OCI-M1 (cell line): Measurements from ENCODE around the gene LONRF2.
"Not testable (repeated sequence)": the region's sequence is repeated elsewhere in the genome, so short reads cannot be mapped to it uniquely, and the experiment has no call there.

Experiments used
- DNase-seq: peaks from one replicate; lab custom pipeline; 2025; lab: John Stamatoyannopoulos, UW

Gene LONRF2

DNA sequence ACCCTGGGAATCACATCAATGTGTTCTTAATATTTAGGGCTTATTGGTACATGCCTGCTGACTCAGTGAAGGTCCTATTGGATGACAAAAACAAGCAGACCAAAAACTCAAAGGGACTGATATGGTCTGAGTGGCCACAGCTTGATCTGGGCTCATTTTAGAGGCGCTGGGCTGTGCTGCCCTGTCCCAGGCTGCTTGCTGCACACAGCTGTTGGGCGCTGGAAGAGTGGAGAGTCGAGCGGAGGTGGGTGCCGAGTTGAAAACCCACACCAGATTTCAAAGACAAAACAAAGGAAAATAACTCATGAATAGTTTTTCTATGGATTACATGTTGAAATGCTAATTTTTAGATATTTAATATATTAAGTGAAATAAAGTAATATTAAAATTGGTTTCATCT lies 68.5 kb downstream of the LONRF2 start:
- no peak for DNase-seq

DNA sequence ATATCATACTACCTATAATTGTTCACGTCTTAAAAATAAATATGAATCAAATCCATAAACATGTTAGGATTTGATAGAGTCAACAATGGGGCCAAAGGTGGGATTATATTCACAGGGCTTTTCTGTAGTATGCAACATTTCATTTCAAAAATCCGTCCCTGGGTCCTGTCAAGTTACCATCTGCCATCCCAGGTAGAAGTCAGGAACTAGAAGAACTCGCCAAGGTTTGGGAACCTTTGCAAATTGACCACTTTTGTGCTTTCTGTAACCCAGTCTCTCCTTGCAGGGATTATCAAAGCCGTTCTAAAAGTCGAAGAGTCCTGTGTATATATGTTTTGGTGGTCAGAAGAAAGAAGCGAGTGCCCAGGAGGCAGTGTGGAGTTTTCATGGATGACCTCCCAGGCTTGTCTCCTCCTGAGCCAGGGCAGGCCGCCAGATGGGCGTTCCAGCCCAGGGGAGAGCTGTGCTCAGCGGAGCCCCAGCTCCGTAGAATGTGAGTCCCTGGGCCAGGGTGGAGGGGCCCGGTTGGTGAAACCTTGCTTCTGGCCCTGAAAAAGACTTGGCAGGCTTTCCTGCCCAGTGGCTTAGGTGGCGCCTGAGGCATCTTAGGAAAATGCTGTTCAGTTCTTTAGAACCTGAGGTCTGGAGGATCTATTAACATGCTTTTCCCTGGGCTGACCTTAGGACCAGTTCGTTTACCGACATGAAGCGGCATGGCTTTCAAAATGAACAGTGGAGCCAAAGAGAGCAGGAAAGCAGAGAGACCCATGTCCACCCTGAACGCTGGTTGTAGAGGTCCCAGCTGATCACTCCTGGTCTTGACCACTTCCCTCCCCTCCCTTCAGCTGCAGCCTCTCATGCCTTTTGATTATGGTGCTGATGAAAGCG lies 69.2 kb downstream of the LONRF2 start:
- no peak for DNase-seq

DNA sequence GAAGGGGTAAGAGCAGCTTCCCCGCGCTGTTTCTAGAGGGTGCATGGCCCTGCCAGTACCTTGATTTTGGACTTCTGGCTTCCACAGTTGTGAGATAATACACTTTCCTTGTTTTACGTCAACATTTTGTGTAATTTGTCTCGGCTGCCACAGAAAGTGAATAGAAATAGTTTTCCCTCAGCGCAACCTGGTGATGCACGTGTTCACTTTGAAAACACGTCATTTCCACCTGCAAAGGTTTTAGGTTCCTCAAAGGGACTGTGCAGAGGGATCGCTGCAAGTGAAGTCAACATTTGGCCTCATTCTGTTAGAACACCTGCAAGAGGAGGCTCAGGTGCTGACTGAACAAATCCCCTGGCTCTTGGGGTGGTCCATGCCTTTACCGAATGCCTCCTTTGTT lies 71.7 kb downstream of the LONRF2 start:
- no peak for DNase-seq

DNA sequence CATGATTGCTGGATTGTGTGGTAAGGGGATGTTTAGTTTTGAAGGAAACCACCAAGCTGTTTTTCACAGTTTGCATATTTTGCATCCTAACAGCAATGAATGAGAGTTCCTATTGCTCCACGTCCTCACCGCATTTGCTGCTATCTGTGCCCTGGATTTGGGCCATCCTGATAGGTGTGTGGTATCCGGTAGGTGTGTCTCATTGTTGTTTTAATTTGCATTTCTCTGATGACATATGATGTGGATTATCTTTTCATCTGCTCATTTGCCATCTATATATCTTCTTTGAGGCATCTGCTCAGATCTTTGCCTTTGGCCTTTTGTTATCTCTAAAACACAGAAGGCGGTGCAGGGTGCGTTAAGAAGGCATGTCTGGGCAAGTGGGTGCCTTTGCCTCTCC lies 73.3 kb downstream of the LONRF2 start:
- DNase-seq, result no peak

DNA sequence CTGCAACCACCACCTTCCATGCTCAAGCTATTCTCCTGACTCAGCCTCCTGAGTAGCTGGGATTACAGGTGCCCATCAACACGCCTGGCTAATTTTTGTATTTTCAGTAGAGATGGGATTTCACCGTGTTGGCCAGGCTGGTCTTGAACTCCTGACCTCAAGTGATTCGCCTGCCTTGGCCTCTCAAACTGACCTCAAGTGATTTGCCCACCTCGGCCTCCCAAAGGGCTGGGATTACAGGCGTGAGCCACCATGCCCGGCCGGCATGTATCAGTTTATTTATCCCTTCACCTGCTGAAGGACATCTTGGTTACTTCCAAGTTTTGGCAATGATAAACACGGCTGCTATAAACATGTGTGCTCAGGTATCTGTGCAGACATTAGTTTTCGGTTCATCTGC lies 73.7 kb downstream of the LONRF2 start:
- not testable (repeated sequence) for DNase-seq

DNA sequence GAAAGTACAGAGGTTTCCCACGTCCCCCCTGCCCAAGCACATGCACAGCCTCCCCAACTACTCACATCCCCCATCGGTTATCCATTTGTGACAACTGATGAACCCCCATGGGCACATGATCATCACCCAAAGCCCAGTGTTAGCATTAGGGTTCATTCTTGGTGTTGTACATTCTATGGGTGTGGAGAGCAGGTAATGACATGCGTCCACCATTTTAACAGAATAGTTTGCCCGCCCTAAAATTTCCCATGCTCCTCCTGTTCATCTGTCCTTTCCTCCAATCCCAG lies 74.3 kb downstream of the LONRF2 start:
- no peak for DNase-seq

DNA sequence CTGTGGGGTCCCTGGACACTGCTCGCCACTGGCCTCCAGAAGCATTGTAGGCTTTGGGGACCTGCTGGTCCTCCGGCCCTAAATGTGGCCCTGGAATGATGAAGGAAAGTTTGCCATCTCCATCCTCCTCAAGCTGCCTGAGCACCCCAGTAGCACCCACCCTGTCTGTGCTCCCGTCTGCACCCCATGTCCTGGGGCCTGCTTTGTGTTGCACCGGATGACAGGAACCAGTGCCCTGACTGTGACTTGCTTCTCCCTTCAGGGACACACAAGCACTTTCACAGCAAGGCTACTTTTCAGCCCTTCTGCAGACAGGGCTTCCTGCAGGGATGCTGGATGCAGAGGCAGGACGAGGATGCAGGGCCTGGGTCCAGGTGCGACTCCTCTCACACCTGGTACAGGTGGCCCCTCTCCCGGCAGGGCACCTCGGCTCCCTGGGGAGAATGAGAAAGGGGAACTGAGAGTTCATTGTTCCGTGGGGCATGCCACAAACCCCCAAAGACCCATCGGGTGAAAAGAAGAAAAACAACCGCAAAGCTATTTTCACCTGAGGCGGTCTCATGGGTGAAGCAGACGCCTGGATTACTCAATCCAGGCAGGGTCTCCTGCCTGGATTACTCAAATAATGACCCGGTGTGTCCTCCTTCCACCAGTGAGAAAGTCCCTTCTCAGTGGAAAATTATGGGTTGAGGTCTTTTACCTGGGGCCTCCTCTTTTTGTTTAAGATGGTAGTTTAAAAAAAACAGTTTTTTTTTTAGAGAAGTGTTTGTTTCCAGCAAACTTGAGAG lies 74.9 kb downstream of the LONRF2 start:
- no peak for DNase-seq

DNA sequence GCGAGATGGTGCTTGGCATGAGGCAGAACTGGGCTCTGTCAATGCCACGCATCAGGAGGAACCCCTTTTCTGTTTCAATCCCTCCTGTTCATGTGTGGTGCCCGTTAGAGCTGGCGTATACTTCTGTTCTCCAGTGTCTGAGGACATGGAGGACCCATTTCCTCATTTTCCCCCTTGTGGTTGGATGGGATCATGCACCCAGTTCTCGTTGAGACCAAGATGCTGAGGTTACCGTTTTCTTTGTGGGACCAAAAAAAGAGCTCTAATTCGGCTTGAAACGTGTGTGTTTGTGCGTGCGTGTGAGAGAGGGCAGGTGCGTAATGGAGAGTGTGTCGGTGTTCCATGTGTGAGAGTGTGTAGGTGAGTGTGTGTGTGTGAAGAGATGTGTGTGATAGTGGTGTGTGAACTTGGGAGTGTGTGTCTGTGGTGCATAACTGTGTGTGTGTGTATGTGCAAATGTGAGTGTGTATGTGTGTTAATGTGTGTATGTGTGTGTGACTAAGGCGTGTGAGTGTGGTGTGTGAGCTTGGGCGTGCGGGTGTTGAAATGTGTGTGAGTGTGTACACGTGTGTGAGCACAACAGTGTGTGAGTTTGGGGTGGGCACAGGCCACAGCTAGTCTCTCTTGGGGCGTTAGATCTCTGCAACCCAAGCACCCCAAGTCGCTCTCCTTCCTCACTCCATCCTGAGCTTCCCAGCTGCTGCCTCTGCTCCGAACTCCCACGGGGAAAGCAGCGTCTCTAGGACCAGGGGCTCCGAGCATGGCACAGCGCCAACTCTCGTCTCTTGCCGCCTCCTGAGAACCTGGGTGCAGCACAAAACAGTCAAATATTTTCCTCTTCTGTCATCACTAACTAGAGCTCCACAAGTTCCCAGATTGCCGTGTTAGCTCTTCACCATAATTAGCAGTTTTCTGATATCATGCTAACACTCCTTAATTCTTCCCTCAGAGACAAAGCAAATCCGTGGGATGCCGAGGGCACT lies 75.8 kb downstream of the LONRF2 start:
- DNase-seq, result peak; percentile 26

DNA sequence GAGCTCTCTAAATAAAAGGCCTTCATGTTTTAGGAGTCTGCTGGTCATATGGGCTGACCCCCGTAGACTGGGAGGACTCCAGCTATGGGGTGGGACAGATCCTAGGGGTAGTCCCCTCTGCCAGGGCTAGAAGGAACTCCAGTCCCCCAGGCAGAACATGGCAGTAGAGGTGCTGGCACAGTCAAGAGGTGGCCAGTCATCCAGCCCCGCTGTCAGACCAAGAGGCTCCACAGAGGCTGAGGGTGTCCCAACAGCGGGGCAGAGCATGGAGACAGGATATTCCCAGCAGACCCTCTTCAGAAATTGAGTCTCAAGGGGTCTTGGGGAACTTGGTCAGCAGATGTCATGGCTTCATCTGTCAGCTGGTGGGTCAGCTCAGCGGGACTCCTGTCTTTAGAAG lies 76.6 kb downstream of the LONRF2 start:
- no peak for DNase-seq

DNA sequence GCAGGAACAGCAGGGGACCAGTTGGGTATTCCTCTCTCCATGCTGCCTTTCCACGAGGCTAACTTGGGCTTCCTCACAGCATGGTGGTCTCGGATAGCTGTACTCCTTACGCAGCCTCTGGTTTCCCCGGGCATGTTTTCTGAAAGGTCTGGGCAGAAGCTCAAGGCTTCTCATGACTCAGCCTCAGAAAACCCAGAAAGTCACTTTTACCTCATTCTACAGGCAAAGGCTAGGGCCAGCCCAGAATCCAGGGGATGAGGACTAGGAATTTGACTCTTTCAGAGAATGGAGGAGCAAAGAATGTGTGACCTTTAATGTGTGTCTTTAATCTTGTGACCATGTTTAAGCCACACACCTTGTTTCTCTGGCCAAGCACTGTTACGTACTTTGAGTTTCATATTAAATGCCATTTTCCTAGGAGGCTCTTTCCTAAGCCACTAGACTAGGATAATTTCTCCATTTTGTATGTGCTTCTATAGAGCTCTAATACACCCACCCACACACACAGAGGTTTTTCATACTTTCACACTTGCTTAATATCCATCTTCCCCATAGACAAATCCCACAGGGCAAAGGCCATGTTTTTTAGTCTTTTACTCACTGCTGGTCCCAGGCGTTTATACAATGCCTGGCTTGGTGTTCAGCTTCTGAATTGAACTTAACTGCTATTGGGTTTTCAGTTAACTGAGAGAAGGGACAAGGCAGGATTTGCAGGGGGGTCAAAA lies 77.3 kb downstream of the LONRF2 start:
- DNase-seq, result no peak

DNA sequence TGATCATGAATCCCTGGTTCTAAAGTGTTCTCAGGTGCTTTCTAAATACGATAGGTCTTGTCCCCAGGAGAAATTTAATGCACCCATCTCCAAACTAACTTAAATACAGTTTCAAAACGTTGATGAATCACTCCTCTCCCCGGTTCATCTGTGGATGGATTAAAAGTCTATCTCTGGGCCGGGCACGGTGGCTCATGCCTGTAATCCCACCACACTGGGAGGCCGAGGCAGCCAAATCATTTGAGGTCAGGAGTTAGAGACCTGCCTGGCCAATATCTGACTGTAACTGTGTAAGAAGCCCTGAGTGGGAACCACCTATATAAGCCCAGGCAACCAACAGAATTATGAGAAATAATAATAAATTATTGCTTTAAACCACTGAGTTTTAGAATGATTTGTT lies 78.7 kb downstream of the LONRF2 start:
- no peak for DNase-seq

DNA sequence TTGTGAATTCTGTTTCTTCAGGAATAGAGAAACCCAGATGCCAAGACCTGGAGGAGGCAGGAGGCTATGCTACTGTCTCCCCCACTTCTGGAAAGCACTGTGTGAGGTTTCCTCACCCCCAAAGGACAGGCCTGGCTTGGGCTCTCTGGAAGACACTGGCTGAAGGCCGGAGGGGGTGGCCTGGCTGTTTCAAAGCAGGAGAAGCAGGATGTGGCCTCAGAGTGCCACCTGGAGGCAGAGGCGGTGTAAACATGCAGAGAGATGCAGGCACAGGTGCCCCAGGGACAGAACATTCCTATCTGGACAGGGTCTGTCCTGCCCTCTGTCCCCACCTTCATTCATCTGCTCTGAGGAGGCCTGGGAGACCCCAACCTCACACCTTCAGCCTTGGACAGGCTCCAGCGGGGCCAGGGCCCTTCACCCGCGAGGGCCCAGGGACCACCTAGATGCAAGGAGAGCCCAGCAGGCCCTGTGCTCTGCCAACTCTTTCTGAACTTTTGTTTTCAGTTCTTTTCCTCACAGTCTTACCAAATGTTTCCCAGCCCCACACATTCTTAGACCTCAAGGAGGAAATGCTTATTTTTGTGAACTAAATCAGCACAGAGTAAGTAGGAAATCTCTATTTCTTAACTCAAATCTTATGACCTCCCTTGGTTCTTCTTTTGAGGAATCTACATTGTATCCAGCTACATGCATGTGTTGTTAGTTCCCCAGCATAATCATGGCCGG lies 79.2 kb downstream of the LONRF2 start:
- peak; percentile 52 for DNase-seq

DNA sequence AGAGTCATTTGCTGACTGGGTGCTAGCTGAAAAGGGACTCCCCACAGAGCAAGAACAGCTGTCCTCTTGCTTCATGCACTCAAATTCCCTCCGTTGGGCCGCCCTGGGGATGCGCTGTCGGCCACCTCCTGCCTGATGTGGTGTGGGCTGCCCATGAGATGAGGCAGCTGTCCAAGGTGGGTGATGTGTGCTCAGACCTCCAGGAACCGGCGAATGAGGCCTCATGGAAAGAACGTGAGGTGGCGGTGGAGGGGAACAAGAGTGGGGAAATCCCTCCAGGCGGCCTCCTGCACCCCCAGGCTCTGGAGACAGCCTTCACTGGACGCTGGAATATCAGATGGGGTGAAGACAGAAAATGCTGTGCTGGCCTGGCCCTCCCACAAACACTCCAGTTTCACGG lies 79.8 kb downstream of the LONRF2 start:
- no peak for DNase-seq

DNA sequence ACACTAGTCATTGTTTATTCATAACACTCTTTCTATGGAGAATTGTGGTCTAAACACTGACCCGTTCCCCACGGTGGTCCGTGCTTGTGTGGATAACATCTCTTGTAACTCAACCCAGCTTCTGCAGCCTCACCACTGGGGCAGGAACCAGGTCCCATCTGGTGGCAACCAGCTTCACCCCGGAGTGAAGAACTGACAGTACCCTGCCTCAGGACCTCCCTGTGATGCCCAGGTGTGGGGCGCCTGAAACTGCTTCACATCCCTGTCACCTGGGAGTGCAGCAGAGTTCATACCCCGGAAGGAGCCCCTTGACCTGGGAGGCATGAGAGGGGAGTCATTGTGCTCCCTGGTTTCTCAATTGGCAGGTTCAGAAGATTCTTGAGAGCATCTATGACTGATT lies 81.1 kb downstream of the LONRF2 start:
- no peak for DNase-seq

DNA sequence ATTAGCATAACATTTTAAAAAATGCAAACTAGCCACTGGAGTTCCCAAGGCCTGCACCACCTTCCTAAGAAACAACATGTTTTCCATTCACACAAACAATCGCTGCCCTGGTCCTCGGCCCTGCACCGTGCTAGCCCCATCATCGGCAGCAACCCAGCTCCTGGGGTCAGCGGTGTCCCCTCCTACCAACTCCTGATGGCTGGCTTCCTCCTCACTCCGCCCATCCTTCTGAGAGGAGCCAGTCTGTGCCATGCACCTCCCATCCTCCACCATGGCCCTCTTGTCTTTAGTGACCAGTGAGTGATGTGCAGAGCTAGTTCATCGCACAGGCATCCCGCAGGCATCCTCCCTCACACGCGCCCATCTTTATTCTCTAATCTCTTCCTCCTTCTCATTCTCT lies 81.9 kb downstream of the LONRF2 start:
- no peak for DNase-seq

DNA sequence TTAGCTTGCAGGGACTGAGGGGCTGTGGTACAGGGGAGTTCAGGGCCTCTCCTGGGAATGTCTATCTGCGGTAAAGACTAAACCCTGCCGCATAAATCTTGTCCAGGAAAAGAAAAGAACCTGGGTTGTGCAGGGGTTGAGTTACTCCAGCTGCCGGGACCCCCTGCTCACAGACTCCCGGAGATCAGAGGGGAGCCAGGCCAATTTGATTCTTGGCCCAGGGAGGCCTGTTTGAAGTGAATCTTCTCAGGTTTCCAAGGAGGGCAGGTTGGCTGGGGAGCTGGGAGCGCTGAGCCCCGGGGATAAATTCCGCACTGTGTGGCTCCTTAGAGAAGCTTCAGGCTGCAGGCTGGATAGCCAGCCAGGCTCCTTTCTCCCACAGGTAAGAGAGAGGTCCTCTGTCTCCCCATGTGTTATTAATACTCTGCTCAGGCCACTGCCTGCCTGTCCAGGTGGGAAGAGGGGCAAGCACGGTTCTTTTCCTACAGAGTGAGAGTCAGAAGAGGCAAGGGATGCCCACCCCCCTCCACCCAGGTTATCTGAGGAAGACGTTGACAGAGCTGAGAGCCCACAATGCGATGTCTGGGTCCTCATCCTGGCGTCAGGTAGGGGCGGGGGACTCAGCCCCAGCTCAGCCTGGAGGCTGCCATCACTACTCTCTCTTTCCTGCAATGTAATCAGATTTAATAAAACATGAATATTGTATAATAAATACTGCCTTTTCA lies 82.7 kb downstream of the LONRF2 start:
- no peak for DNase-seq

DNA sequence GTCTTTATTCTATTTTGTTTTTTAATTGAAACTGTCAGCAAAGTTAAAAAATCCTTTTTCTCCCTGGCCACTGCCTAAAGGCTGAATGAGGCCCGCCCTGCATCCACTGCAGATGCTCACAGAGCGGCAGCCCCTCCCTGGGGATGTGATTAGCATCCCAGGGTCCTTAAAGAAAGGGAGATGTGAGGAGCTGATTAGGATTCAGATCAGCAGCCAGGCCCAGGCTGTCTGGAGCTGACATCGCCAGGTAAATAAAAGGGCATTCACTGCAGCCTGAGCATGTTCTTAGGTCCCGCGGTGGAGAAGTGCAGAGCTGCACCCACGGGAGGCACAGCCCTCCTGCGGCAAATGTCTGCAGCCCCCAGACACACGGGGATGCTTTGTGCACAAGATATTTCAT lies 83.8 kb downstream of the LONRF2 start:
- no peak for DNase-seq

DNA sequence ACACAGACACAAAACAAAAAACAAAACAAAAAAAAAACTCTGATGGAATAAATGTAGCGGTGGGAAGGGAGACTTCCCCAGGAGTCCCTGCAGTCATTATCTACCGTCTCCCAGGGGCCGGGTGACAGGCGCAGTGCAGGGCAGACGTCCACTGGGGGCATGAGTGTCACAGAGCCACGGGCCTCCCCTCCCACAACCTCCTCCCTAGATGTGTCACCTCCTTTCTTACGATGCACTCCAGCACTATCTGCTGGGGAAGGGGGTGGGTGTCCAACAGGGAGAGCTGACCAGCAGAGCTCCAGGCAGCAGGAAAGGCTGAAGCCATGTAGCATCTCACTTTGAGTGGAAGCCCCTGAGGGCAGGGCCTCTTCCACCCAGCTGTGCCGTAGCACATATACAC lies 84.5 kb downstream of the LONRF2 start:
- DNase-seq, result peak; percentile 9

DNA sequence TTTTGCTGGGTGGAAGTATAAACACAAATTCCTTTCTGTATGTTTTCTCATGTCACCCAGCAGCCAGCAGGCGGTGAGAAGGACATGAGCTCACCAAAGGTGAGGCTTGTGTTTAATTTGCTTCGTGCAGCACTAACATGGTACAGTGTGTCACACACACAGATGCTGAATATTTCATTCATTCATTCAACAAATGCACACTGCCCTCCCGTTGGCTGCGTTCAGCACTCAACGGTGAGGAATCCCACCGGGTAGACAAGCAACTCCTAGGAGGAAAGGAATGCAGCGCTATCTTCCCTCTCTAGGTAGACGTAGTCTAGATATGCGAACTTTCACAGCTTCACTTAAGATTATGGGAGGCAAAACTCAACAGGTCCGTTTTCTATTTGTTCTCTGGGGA lies 85.1 kb downstream of the LONRF2 start:
- DNase-seq, result no peak

DNA sequence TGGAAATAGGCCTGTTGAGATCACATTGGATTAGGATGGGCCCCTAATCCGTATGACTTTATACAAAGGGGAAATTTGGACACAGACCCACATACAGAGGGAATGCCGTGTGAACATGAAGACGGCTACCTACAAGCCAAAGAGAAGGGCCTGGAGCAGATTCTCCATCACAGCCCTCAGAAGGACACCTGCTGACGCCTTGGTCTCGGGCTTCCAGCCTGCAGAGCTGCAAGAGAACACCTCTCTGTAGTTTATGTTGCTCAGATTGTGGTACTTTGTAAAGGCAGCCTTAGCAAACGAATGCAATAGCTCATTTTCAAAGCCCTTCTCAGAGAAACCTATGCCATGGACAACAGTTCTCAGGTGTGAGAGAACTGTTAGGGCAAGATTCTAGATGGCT lies 86.1 kb downstream of the LONRF2 start:
- no peak for DNase-seq
